ENCODE results near the gene DCLRE1B. TPM values are rescaled to one million over a fixed set of nuclear protein-coding genes. Genes with fewer than 3 reads are reported as not detected.
A peak's percentile ranks its signal among the peaks of the same experiment; 100 is the strongest.

Gene DCLRE1B
- total and polyA plus RNA-seq, 12 donors, result 1.1 to 6.1 (median 3.8) TPM

- peak; percentile 36 to 81 for TF ChIP-seq POLR2A (IDR thresholded peaks at IDR 0.05)
- TF ChIP-seq, protein P1, sequence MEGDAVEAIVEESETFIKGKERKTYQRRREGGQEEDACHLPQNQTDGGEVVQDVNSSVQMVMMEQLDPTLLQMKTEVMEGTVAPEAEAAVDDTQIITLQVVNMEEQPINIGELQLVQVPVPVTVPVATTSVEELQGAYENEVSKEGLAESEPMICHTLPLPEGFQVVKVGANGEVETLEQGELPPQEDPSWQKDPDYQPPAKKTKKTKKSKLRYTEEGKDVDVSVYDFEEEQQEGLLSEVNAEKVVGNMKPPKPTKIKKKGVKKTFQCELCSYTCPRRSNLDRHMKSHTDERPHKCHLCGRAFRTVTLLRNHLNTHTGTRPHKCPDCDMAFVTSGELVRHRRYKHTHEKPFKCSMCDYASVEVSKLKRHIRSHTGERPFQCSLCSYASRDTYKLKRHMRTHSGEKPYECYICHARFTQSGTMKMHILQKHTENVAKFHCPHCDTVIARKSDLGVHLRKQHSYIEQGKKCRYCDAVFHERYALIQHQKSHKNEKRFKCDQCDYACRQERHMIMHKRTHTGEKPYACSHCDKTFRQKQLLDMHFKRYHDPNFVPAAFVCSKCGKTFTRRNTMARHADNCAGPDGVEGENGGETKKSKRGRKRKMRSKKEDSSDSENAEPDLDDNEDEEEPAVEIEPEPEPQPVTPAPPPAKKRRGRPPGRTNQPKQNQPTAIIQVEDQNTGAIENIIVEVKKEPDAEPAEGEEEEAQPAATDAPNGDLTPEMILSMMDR (IDR thresholded peaks at IDR 0.05), result peak in 4 of 6 experiments; percentile 17 to 46 (median 34)
- no peaks in the 10 kb centered on the region for H3K36me3 ChIP-seq (replicated peaks in 1 of 2)
- H3K9me3 ChIP-seq (replicated peaks in 1 of 3), result no peaks in the 10 kb centered on the region
- H3K4me1 ChIP-seq (replicated peaks in 1 of 2), result peaks cover 24 to 45% of the 10 kb centered on the region in 2 donors
- no peaks in the 10 kb centered on the region for H3K27me3 ChIP-seq
- intact Hi-C loops (cut with DNase I), result no loop called here
- H3K4me3 ChIP-seq, result peak within 1 kb of the TSS; percentile 76 to 99 (median 94)
- 0 to 1% (median 0%) methylated on average over 9 to 61 of the region's 61 CpGs for WGBS, 4 donors
- DNase-seq, result peak; percentile 90 to 95 (median 93)
- peak within 1 kb of the TSS; percentile 69 to 100 (median 95) for H3K27ac ChIP-seq
Measured at GRCh38 chr1:113928941-113929749, 24.0 kb downstream of the DCLRE1B start, which contains the start of gene HIPK1. Gene HIPK1, plus strand, starts transcription at chr1:113929324.

DNA sequence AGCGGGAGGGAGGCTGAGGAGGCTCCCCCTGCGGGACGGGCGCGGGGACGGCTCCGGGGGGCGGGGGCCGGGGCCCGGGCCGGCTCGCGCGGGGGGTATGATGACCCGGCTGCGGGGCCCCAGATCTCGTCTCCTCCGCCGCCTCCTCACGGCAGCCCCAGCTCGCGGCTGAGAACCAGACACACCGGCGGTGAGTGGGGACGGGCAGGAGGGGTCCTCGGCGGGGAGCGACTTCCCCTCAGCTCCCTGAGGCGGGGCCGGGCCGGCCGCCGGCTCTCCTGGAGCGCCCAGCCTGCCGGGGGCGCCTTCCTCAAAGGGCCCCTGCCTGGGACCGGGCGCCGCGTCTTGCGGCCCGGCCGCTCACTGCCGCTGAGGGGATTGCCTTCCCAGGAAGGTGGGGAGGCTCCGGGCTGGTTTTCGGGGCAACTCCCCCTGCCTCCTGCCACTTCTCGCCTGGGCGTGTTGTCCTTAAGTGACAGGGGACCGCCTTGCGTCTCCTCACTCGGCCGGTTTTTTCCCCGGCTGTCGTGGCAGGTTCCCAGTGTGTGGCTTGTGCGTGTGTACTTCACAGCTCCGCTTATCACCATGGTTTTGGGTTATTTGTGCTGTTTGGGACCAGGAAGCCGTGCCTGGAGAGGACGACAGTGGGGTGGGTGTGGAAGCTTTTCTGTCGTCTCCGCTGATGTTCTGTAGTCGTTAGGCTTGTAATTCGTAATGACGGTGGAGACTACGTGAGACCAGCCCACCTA lies 24.8 kb downstream of the DCLRE1B start:
- peak overlapping the region; percentile 76 to 99 (median 94) for H3K4me3 ChIP-seq
- intact Hi-C loops (cut with DNase I), result no loop called here
- peak overlapping the region; percentile 69 to 100 (median 95) for H3K27ac ChIP-seq
- TF ChIP-seq, protein P1 (IDR thresholded peaks at IDR 0.05), result no peak
- peak in 1 of 2 donors; percentile 21 for TF ChIP-seq POLR2A (IDR thresholded peaks at IDR 0.05)
- DNase-seq, result peak; percentile 55 to 77 (median 57)
- peaks cover 24 to 52% of the 10 kb centered on the region in 2 donors for H3K4me1 ChIP-seq (replicated peaks in 1 of 2)
- H3K36me3 ChIP-seq (replicated peaks in 1 of 2), result no peaks in the 10 kb centered on the region
- no peaks in the 10 kb centered on the region for H3K9me3 ChIP-seq (replicated peaks in 1 of 3)
- 0 to 1% (median 0%) methylated on average over 8 to 64 of the region's 64 CpGs for WGBS, 4 donors
- no peaks in the 10 kb centered on the region for H3K27me3 ChIP-seq

DNA sequence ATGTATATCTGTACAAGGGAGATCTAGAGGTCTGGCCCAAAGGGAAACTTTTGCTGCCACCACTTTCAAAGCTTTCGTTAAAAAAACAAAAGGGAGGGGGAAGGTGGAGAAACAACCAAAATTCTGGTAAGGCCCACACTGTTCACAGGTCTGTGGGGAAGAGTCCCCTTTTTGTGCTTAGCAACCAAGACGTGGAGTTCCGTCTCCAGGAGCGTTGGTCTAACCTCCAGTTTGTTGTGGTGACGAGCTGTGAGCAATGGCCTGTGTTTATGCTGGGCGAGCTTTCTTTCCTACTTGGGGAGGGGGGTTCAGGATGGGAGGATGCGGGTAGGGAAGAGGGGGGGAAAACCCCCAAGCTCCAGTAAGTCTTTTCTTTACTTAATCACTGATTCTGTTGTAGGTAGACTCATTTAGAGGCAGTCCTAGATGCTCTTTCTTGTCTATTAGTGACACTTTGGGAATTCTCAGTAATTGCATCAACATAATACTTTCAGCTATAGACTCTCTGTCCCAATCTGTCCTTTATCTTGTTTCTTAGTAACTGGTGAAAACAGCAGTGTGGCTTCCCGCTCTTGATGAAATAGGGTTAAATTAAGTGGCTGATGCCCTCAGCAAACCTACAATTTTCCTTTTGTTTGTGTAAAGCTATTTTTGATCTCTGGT lies 25.5 kb downstream of the DCLRE1B start:
- Histone ChIP-seq H3K9me3 (replicated peaks in 1 of 3) (no peaks in the 10 kb centered on the region), H3K4me1 (replicated peaks in 1 of 2) (peaks cover 24 to 57% of the 10 kb centered on the region in 2 donors), H3K4me3 (peak overlapping the region; percentile 3 to 99 (median 94)), H3K36me3 (replicated peaks in 1 of 2) (no peaks in the 10 kb centered on the region), H3K27ac (peak overlapping the region in 4 of 5 donors; percentile 93 to 100 (median 96)), H3K27me3 (no peaks in the 10 kb centered on the region)
- peak in 1 of 7 donors; percentile 53 for DNase-seq
- TF ChIP-seq, protein P1 (IDR thresholded peaks at IDR 0.05), result no peak
- TF ChIP-seq POLR2A (IDR thresholded peaks at IDR 0.05), result no peak
- intact Hi-C loops (cut with DNase I), result no loop called here
- 1% methylated on average over 8 of the region's 8 CpGs for WGBS, 4 donors
